MV-4-11 (cell line): ENCODE measurements around the gene LMAN2.
"Not testable (repeated sequence)": the region's sequence is repeated elsewhere in the genome, so short reads cannot be mapped to it uniquely, and the experiment has no call there.

ENCODE experiments used
- DNase-seq: peaks from one replicate; lab custom pipeline; 2025; lab: John Stamatoyannopoulos, UW

Gene LMAN2

GRCh38 chr5:177378884-177379883 lies 27.7 kb upstream of the LMAN2 start:
- peak; percentile 23 for DNase-seq

GRCh38 chr5:177377851-177378776 lies 26.6 kb upstream of the LMAN2 start:
- DNase-seq: no peak

- DNase-seq: no peak
Observed at GRCh38 chr5:177376107-177376506, 24.6 kb upstream of the LMAN2 start.

- not testable (repeated sequence) for DNase-seq
Observed at GRCh38 chr5:177375516-177375915, 24.0 kb upstream of the LMAN2 start.

- DNase-seq: no peak
Observed at GRCh38 chr5:177374211-177374610, 22.7 kb upstream of the LMAN2 start.

GRCh38 chr5:177373806-177374205 lies 22.3 kb upstream of the LMAN2 start:
- no peak for DNase-seq

GRCh38 chr5:177372910-177373309 lies 21.4 kb upstream of the LMAN2 start:
- no peak for DNase-seq

GRCh38 chr5:177372034-177372896 lies 20.8 kb upstream of the LMAN2 start:
- DNase-seq: peak; percentile 23

GRCh38 chr5:177371120-177372033 lies 19.9 kb upstream of the LMAN2 start:
- DNase-seq: no peak

GRCh38 chr5:177370488-177371119 lies 19.1 kb upstream of the LMAN2 start:
- peak; percentile 70 for DNase-seq

- DNase-seq: no peak
Observed at GRCh38 chr5:177369645-177370440, 18.4 kb upstream of the LMAN2 start.

GRCh38 chr5:177368869-177369644 lies 17.6 kb upstream of the LMAN2 start:
- peak; percentile 15 for DNase-seq

- no peak for DNase-seq
Observed at GRCh38 chr5:177367981-177368868, 16.8 kb upstream of the LMAN2 start.

GRCh38 chr5:177367323-177367848 lies 15.9 kb upstream of the LMAN2 start:
- no peak for DNase-seq

GRCh38 chr5:177366528-177367322 lies 15.3 kb upstream of the LMAN2 start:
- DNase-seq: no peak

GRCh38 chr5:177365845-177366527 lies 14.5 kb upstream of the LMAN2 start:
- DNase-seq: no peak
